Prostate gland (tissue), 2 donors: Measurements from ENCODE around the gene GRIA4. TPM values are rescaled to one million over a fixed set of nuclear protein-coding genes. Genes with fewer than 3 reads are reported as not detected.

Experiments used
- DNase-seq: peaks from one replicate; pipeline ENCODE4 v3.0.0-alpha.2; 2019; ENCODE audit warnings: low spot score
- H3K27ac ChIP-seq, 2 donors: fragments of 200-600 bp; sonication (generic); 2 replicates each; pipeline ENCODE4 v1.5.1; 2017 to 2019
- H3K27me3 ChIP-seq: fragments of 200-600 bp; sonication (generic); replicated peaks from 2 replicates; pipeline ENCODE4 v1.5.1; 2019; ENCODE audit not compliant: insufficient read depth
- H3K36me3 ChIP-seq, 2 donors: fragments of 200-600 bp; sonication (generic); 1 replicate in 1 of 2; 2 replicates in 1 of 2; pipeline versions ENCODE4 v1.5.1 to v1.8.1; 2017 to 2019
- H3K4me1 ChIP-seq: fragments of 200-600 bp; sonication (generic); replicated peaks from 2 replicates; pipeline ENCODE4 v1.5.1; 2019
- H3K4me3 ChIP-seq, 2 donors: fragments of 200-600 bp; sonication (generic); 2 replicates each; pipeline ENCODE4 v1.5.1; 2017 to 2019
- H3K9me3 ChIP-seq: fragments of 200-600 bp; sonication (generic); 2 replicates; pipeline ENCODE4 v1.5.1; 2017
- CTCF ChIP-seq, 4 experiments: fragments of 200-600 bp in 2 of 4; fragments of 450-650 bp in 2 of 4; sonication (generic) in 2 of 4; IDR thresholded peaks; 1 replicate in 3 of 4; 2 replicates in 1 of 4; pipeline ENCODE4 v1.5.1; 2016 to 2019; ENCODE audit warnings: antibody characterized with exemption in 4 of 4, mild to moderate bottlenecking in 2 of 4, moderate library complexity in 2 of 4
- POLR2A ChIP-seq: fragments of 450-650 bp; IDR thresholded peaks from one replicate; pipeline ENCODE4 v1.6.1; 2016; ENCODE audit warnings: antibody characterized with exemption, mild to moderate bottlenecking
- POLR2AphosphoS5 ChIP-seq: sonication (generic); formaldehyde crosslinking; IDR thresholded peaks from one replicate; pipeline ENCODE4 v1.6.1; 2017; ENCODE audit warnings: antibody characterized with exemption
- WGBS: methylation state at CpG from one replicate; pipeline ENCODE4 v1.1.5; 2018; 5-methylcytosine and 5-hydroxymethylcytosine counted together
- intact Hi-C: fragments of 100-400 bp; cut with DNase I; formaldehyde crosslinking; loops from one replicate; pipeline ENCODE4 v1.14.2; 2022
- total RNA-seq, 2 donors: library from RNA; depleted of rRNA; stranded (reverse); fragments of >200 nt; gene quantifications; one replicate each; pipeline ENCODE4 v1.1.0, GENCODE V29; 2016

GRIA4 gene
- total RNA-seq, 2 donors from 2014 or later, result not detected

GRCh38 chr11:105667441-105667840 is 57.6 kb downstream of the GRIA4 start:
- no peak for TF ChIP-seq CTCF (IDR thresholded peaks at IDR 0.05)
- TF ChIP-seq POLR2AphosphoS5, result no peak
- TF ChIP-seq POLR2A, result no peak
- DNase-seq, result no peak
- 70% methylated on average over 1 of the region's 1 CpG for whole genome bisulfite sequencing
- no peak overlapping the region for H3K27ac ChIP-seq
- no peaks in the 10 kb centered on the region for H3K36me3 ChIP-seq
- no peaks in the 10 kb centered on the region for H3K4me1 ChIP-seq
- intact Hi-C loops, result no loop called here
- H3K9me3 ChIP-seq, result no peaks in the 10 kb centered on the region
- no peaks in the 10 kb centered on the region for H3K27me3 ChIP-seq
- no peak overlapping the region for H3K4me3 ChIP-seq

GRCh38 chr11:105670811-105671210 is 60.9 kb downstream of the GRIA4 start:
- Histone ChIP-seq H3K4me3 (no peak overlapping the region), H3K27me3 (no peaks in the 10 kb centered on the region), H3K27ac (no peak overlapping the region), H3K4me1 (no peaks in the 10 kb centered on the region), H3K9me3 (no peaks in the 10 kb centered on the region), H3K36me3 (no peaks in the 10 kb centered on the region)
- TF ChIP-seq CTCF (IDR thresholded peaks at IDR 0.05) (no peak), POLR2AphosphoS5 (no peak), POLR2A (no peak)
- intact Hi-C loops, result no loop called here
- DNase-seq, result no peak

- intact Hi-C loops, result no loop called here
- peak; percentile 5 for DNase-seq
- no peak overlapping the region for H3K4me3 ChIP-seq
These were observed 63.2 kb downstream of the GRIA4 start for GRCh38 chr11:105673089-105673488.

GRCh38 chr11:105689631-105690030 is 79.8 kb downstream of the GRIA4 start:
- Histone ChIP-seq H3K4me3 (no peak overlapping the region), H3K27ac (no peak overlapping the region), H3K4me1 (no peaks in the 10 kb centered on the region), H3K36me3 (no peaks in the 10 kb centered on the region), H3K9me3 (no peaks in the 10 kb centered on the region), H3K27me3 (no peaks in the 10 kb centered on the region)
- no peak for TF ChIP-seq POLR2A
- no peak for TF ChIP-seq POLR2AphosphoS5
- TF ChIP-seq CTCF (IDR thresholded peaks at IDR 0.05), result no peak
- no peak for DNase-seq
- WGBS, result 66% methylated on average over 2 of the region's 2 CpGs
- intact Hi-C loops, result no loop called here

More at GRCh38 chr11:105673089-105673488, 63.2 kb downstream of the GRIA4 start:
- Histone ChIP-seq H3K4me1 (no peaks in the 10 kb centered on the region), H3K27ac (no peak overlapping the region), H3K36me3 (no peaks in the 10 kb centered on the region), H3K27me3 (no peaks in the 10 kb centered on the region), H3K9me3 (no peaks in the 10 kb centered on the region)
- TF ChIP-seq POLR2AphosphoS5 (no peak), CTCF (IDR thresholded peaks at IDR 0.05) (no peak)
- 10% methylated on average over 3 of the region's 3 CpGs for WGBS

- intact Hi-C loops, result no loop called here
- 40% methylated on average over 1 of the region's 1 CpG for WGBS
- no peak overlapping the region for H3K4me3 ChIP-seq
- TF ChIP-seq POLR2A (no peak), POLR2AphosphoS5 (no peak), CTCF (IDR thresholded peaks at IDR 0.05) (no peak)
- no peaks in the 10 kb centered on the region for H3K4me1 ChIP-seq
- no peak for DNase-seq
- H3K36me3 ChIP-seq, result no peaks in the 10 kb centered on the region
- H3K27ac ChIP-seq, result no peak overlapping the region
- H3K9me3 ChIP-seq, result no peaks in the 10 kb centered on the region
- H3K27me3 ChIP-seq, result no peaks in the 10 kb centered on the region
These were observed 80.6 kb downstream of the GRIA4 start for GRCh38 chr11:105690467-105690866.
